Small intestine (tissue), 7 donors: ENCODE data around the gene ZNF41. TPM values are rescaled to one million over a fixed set of nuclear protein-coding genes. Genes with fewer than 3 reads are reported as not detected.

Experiments
- DNase-seq, 2 donors: peaks; one replicate each; pipeline versions ENCODE4 v3.0.0 to v3.0.0-alpha.2; 2013
- FAIRE-seq: peaks from 2 replicates; lab custom pipeline; 2012; peaks lifted over from hg19 to GRCh38; lab: Jason Lieb, UNC
- H3K27ac ChIP-seq, 3 donors: one replicate each; pipeline ENCODE4 v1.5.1; 2013; ENCODE audit warnings: low read length in 2 of 3, mild to moderate bottlenecking in 2 of 3, control low read depth in 1 of 3, inconsistent platforms in 1 of 3, low read depth in 1 of 3, moderate library complexity in 1 of 3
- H3K27me3 ChIP-seq, 3 donors: one replicate each; pipeline ENCODE4 v1.6.1; 2013; ENCODE audit warnings: low read length in 3 of 3, inconsistent platforms in 1 of 3; ENCODE audit not compliant: control insufficient read depth in 3 of 3, insufficient read depth in 3 of 3
- H3K36me3 ChIP-seq, 3 donors: one replicate each; pipeline ENCODE4 v1.6.1; 2013; ENCODE audit warnings: low read length in 3 of 3, inconsistent platforms in 1 of 3, low read depth in 1 of 3, mild to moderate bottlenecking in 1 of 3, moderate library complexity in 1 of 3; ENCODE audit not compliant: control insufficient read depth in 3 of 3, insufficient read depth in 2 of 3
- H3K4me1 ChIP-seq, 3 donors: one replicate each; pipeline ENCODE4 v1.6.1; 2013; ENCODE audit warnings: low read length in 2 of 3, inconsistent platforms in 1 of 3, low read depth in 1 of 3, mild to moderate bottlenecking in 1 of 3, moderate library complexity in 1 of 3; ENCODE audit not compliant: control insufficient read depth in 3 of 3, insufficient read depth in 2 of 3
- H3K4me3 ChIP-seq, 3 donors: one replicate each; pipeline ENCODE4 v1.5.1; 2013; ENCODE audit warnings: low read length in 3 of 3, control low read depth in 1 of 3, inconsistent platforms in 1 of 3, low read depth in 1 of 3, mild to moderate bottlenecking in 1 of 3, moderate library complexity in 1 of 3
- H3K9me3 ChIP-seq, 2 donors: one replicate each; pipeline ENCODE4 v1.6.1; 2013; ENCODE audit warnings: low read depth in 1 of 2, low read length in 1 of 2; ENCODE audit not compliant: control insufficient read depth in 2 of 2, insufficient read depth in 1 of 2
- WGBS, 3 donors: extraction: QIAGEN DNeasy Blood & Tissue Kit; methylation state at CpG; one replicate each; pipeline ENCODE4 v1.1.7; 2013; 5-methylcytosine and 5-hydroxymethylcytosine counted together
- polyA plus RNA-seq, 4 donors: library from polyadenylated mRNA; stranded (reverse) in 3 of 4; unstranded in 1 of 4; fragments of 200-250 nt in 3 of 4; fragments of 120-200 nt in 1 of 4; gene quantifications; one replicate each; pipeline versions ENCODE4 v1.2.1 to v1.2.3, GENCODE V29; 2013
- donor health status: healthy with polysubstance abuse.
- donor health status: control.
- donor health status: control.
- donor health status: Bipolar disorder and iron deficiency.
- donor health status: healthy.

ZNF41 gene
- polyA plus RNA-seq, 4 donors, result 2.9 to 7.2 (median 3.1) TPM

DNA sequence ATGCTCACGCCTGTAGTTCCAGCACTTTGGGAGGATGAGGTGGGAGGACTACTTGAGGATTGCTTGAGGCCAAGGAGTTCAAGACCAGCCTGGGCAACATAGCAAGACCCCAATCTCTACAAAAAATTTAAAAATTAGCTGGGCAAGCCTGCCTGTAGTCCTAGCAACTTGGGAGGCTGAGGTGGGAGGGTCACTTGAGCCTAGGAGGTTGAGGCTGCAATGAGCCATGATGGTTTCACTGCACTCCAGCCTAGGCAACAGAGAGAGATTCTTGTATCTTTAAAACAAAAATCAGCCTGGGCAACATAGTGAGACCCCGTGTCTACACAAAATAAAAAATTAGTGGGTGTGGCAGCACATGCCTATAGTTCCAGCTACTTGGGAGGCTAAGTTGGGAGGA, 1.9 kb downstream of the ZNF41 start:
- H3K4me3 ChIP-seq, result no peak overlapping the region
- DNase-seq (no peak), FAIRE-seq (no peak)
- H3K36me3 ChIP-seq, result no peaks in the 10 kb centered on the region
- peaks cover 0 to 3% (median 0%) of the 10 kb centered on the region in 3 donors for H3K4me1 ChIP-seq
- H3K27me3 ChIP-seq, result no peaks in the 10 kb centered on the region
- no peaks in the 10 kb centered on the region for H3K9me3 ChIP-seq
- no peak overlapping the region for H3K27ac ChIP-seq
- 74 to 88% (median 81%) methylated on average over 2 of the region's 2 CpGs for WGBS, 3 donors

DNA sequence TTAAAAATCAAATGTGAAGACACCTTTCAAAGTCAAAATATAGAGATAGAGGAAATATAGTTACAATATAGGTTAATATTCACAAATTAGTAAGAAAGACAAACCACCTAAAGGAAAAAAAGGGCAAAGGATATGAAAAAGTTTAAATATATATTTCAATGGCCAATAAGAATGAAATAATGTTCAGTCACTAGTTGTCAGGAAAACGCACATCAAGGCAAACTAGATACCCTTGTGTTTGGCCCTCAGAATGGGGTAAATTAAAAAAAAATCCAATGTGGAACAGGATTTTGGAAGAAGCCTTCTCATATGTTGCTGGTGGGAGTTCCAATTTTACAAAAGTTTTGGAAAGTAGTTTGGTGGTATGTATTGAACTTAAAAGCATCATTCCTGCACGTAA, 2.4 kb downstream of the ZNF41 start:
- Histone ChIP-seq H3K4me1 (peaks cover 0 to 3% (median 0%) of the 10 kb centered on the region in 3 donors), H3K27ac (no peak overlapping the region), H3K27me3 (no peaks in the 10 kb centered on the region), H3K36me3 (no peaks in the 10 kb centered on the region), H3K9me3 (no peaks in the 10 kb centered on the region), H3K4me3 (no peak overlapping the region)
- no peak for FAIRE-seq
- no peak for DNase-seq
- 19 to 42% (median 31%) methylated on average over 2 of the region's 2 CpGs for whole genome bisulfite sequencing, 3 donors

- no peak overlapping the region for H3K27ac ChIP-seq
- DNase-seq, result no peak
- H3K4me3 ChIP-seq, result no peak overlapping the region
- FAIRE-seq, result no peak
- H3K27me3 ChIP-seq, result no peaks in the 10 kb centered on the region
- no peaks in the 10 kb centered on the region for H3K36me3 ChIP-seq
- H3K4me1 ChIP-seq, result no peaks in the 10 kb centered on the region
- H3K9me3 ChIP-seq, result no peaks in the 10 kb centered on the region
Observed at GRCh38 chrX:47475476-47475875, 7.5 kb downstream of the ZNF41 start.

- no peaks in the 10 kb centered on the region for H3K4me1 ChIP-seq
- peaks cover 0 to 18% (median 2%) of the 10 kb centered on the region in 3 donors for H3K36me3 ChIP-seq
- DNase-seq (no peak), FAIRE-seq (no peak)
- H3K9me3 ChIP-seq, result no peaks in the 10 kb centered on the region
- no peaks in the 10 kb centered on the region for H3K27me3 ChIP-seq
- H3K27ac ChIP-seq, result no peak overlapping the region
- no peak overlapping the region for H3K4me3 ChIP-seq
- 79 to 93% (median 91%) methylated on average over 4 to 5 of the region's 5 CpGs for WGBS, 3 donors
Observed at GRCh38 chrX:47467106-47467505, 15.9 kb downstream of the ZNF41 start.

DNA sequence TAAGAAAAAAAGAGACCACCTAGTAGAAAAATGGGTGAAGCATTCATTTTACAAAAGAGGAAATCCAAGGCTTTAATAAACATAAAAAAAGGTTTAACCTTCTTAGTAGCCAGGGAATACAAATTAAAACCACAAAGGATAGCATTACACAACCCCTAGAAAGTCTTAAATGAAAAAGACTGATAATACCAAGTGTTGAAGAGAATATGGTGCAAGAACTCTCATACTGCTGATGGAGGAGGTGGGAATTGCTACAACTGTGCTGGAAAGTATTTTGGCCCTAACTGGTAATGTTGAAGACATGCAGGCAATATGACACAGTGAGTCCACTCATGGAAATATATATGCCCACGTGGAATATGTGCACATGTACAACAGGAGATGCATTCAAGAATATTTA, 22.5 kb downstream of the ZNF41 start:
- no peaks in the 10 kb centered on the region for H3K4me1 ChIP-seq
- H3K27me3 ChIP-seq, result no peaks in the 10 kb centered on the region
- no peaks in the 10 kb centered on the region for H3K9me3 ChIP-seq
- no peak for DNase-seq
- H3K4me3 ChIP-seq, result no peak overlapping the region
- H3K27ac ChIP-seq, result no peak overlapping the region
- peaks cover 0 to 6% (median 0%) of the 10 kb centered on the region in 3 donors for H3K36me3 ChIP-seq
- FAIRE-seq, result no peak
- WGBS, 3 donors, result 52 to 86% (median 77%) methylated on average over 1 of the region's 1 CpG

DNA sequence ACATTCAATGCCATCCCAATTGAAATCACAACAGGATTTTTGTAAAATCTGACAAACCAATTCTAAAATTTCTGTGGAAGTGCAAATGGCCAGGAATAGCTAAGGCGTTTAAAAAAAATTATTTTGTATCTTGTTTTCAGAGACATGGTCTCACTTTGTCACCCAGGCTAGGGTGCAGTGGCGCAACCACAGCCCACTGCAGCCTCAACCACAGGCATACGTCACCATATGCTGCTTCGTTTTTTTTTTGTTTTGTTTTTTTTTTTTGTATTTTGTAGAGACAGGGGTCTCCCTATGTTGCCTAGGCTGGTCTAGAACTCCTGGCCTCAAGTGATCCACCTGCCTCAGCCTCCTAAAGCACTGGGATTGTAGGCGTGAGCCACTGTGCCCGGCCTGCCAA, 24.5 kb downstream of the ZNF41 start:
- Histone ChIP-seq H3K4me3 (no peak overlapping the region), H3K36me3 (peaks cover 0 to 8% (median 3%) of the 10 kb centered on the region in 3 donors), H3K27me3 (no peaks in the 10 kb centered on the region), H3K27ac (no peak overlapping the region), H3K4me1 (no peaks in the 10 kb centered on the region), H3K9me3 (no peaks in the 10 kb centered on the region)
- 81 to 90% (median 89%) methylated on average over 6 of the region's 6 CpGs for WGBS, 3 donors
- DNase-seq (peak in 1 of 2 donors; percentile 1), FAIRE-seq (no peak)

DNA sequence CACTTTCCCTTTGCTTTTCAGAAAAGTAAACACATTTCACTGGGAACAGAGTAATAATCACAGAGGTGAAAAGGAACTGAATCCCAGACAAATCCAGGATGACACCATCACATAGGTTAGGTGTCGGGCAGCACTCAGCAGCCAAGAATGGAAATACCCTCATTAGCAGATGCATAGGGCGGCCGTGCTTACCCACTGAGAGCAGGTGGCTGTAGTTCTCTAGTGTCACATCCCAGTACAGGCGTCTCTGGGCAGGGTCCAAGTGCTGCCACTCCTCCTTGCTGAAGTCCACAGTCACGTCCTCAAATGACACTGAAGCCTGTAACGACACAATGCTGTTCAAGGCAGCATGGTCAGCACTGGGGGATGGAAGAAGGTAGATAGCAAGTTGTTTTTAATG, 26.9 kb downstream of the ZNF41 start:
- no peak for FAIRE-seq
- H3K9me3 ChIP-seq, result peaks cover 0 to 6% of the 10 kb centered on the region in 2 donors
- no peak overlapping the region for H3K27ac ChIP-seq
- peak; percentile 29 to 47 for DNase-seq
- H3K36me3 ChIP-seq, result peaks cover 3 to 15% (median 9%) of the 10 kb centered on the region in 3 donors
- WGBS, 3 donors, result 48 to 80% (median 62%) methylated on average over 6 of the region's 6 CpGs
- no peaks in the 10 kb centered on the region for H3K27me3 ChIP-seq
- H3K4me1 ChIP-seq, result no peaks in the 10 kb centered on the region
- H3K4me3 ChIP-seq, result no peak overlapping the region

DNA sequence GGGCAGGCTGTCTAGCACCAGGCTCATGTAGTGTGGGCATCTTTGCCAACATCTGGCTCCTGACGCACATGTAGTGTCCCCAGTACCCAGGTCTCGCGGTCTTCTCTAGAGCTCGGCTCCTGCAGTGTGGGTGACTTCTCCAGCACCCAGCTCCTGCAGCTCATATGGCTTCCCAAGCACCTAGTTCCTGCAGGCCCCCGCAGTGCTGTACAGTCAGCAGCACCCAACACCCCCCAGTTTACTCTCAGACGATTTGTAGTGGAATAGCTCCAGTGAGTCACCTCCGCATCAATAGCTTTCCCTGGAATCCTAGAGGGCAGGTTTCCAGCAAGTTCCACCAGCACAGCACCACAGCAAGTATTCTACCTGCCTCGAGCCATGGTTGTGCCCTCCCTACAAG, 30.9 kb downstream of the ZNF41 start:
- FAIRE-seq (no peak), DNase-seq (no peak)
- no peak overlapping the region for H3K27ac ChIP-seq
- H3K27me3 ChIP-seq, result no peaks in the 10 kb centered on the region
- 92 to 96% (median 94%) methylated on average over 8 of the region's 8 CpGs for WGBS, 3 donors
- no peaks in the 10 kb centered on the region for H3K4me1 ChIP-seq
- H3K4me3 ChIP-seq, result no peak overlapping the region
- peaks cover 1 to 28% of the 10 kb centered on the region in 2 donors for H3K9me3 ChIP-seq
- peaks cover 3 to 19% (median 16%) of the 10 kb centered on the region in 3 donors for H3K36me3 ChIP-seq

- Histone ChIP-seq H3K27me3 (no peaks in the 10 kb centered on the region), H3K36me3 (peaks cover 0 to 16% (median 14%) of the 10 kb centered on the region in 3 donors), H3K9me3 (peaks cover 1 to 37% of the 10 kb centered on the region in 2 donors), H3K4me1 (no peaks in the 10 kb centered on the region), H3K4me3 (no peak overlapping the region), H3K27ac (no peak overlapping the region)
- FAIRE-seq (no peak), DNase-seq (no peak)
- 91 to 99% (median 99%) methylated on average over 6 of the region's 6 CpGs for WGBS, 3 donors
Observed at GRCh38 chrX:47448165-47448806, 34.7 kb downstream of the ZNF41 start.
